Mesothelial cell of epicardium (in vitro differentiated cells): Measurements from ENCODE around the gene MRPL53. TPM values are rescaled to one million over a fixed set of nuclear protein-coding genes. Genes with fewer than 3 reads are reported as not detected.

ENCODE experiments used
- DNase-seq, 2 experiments: peaks; one replicate each; pipeline ENCODE4 v3.0.0; 2021; ENCODE audit warnings: low spot score in 2 of 2; ENCODE audit not compliant: unreplicated experiment in 2 of 2
- H3K27ac Mint-ChIP-seq: 2 replicates; pipeline ENCODE4 v1.8.0; 2021; ENCODE audit warnings: mixed read lengths
- H3K27me3 Mint-ChIP-seq: 2 replicates; pipeline ENCODE4 v1.8.0; 2021; ENCODE audit warnings: low read depth, mixed read lengths
- H3K36me3 Mint-ChIP-seq: 2 replicates; pipeline ENCODE4 v1.8.0; 2021; ENCODE audit warnings: mixed read lengths
- H3K4me1 Mint-ChIP-seq: 2 replicates; pipeline ENCODE4 v1.8.0; 2021; ENCODE audit warnings: mixed read lengths
- H3K4me3 Mint-ChIP-seq: 2 replicates; pipeline ENCODE4 v1.8.0; 2021; ENCODE audit warnings: mild to moderate bottlenecking, moderate library complexity, mixed read lengths
- H3K9me3 Mint-ChIP-seq: 2 replicates; pipeline ENCODE4 v1.8.0; 2021; ENCODE audit warnings: mixed read lengths
- CTCF ChIP-seq: fragments of 200-600 bp; sonication (generic); IDR thresholded peaks from one replicate; pipeline ENCODE4 v1.5.0; 2021; ENCODE audit warnings: antibody characterized with exemption; ENCODE audit not compliant: unreplicated experiment
- total RNA-seq: library from RNA; stranded (reverse); gene quantifications from 3 replicates; pipeline ENCODE4 v1.2.1, GENCODE V29; 2021

MRPL53 gene
- 57.6 to 69.3 TPM (median 62.5 TPM) in 3 replicates for total RNA-seq

DNA sequence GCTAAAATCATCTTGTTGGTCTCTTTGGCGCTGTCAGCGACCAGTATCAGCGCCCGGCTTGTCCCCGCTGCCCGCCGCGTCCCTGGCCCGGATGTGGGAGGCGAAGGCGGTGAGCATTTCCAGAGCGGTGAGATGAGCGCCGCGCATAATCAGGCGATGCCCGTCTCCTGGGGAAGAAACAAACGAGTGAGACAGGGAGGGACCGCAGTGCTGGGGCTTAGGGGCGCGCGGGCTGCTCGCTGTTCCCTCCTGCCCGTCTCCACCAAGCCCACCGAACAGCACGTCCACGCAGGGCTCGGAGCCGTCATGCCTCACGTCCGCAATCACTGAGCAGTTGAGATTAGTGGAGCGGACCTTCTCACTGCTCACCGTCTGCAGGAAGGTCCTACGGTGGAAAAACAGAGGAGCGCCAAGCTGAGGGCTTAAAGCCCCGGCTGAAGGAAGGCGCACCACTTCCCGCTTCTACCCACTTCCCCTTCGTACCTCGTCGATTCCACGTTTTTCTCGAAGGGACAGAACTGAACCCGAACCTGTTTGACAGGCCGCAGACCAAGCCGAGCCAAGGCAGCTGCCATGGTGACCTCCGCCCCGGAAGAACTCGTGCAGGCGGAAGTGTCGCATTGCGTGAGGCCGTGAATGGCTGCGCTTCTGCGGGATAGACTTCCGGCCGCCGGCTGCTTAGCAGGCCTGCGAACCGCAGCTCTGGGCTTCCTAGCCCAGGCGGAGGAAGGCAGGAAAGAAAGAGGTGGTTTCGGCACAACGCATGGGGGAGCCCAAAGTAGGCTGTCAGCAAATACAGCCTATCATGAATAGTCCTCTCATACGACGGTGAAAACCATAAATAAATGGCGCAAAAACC, at the start of gene MRPL53:
Gene MRPL53 (minus strand): TSS at position 595 of the 859 bp plus-strand sequence. CDS start 20 bp downstream, at position 575.
- H3K9me3 Mint-ChIP-seq = no peaks in the 10 kb centered on the region
- no peak for TF ChIP-seq CTCF
- peak; percentile 89 to 94 for DNase-seq
- H3K27ac Mint-ChIP-seq = peak within 1 kb of the TSS; percentile 99
- peaks cover 5% of the 10 kb centered on the region for H3K36me3 Mint-ChIP-seq
- H3K27me3 Mint-ChIP-seq = no peaks in the 10 kb centered on the region
- H3K4me3 Mint-ChIP-seq = peak within 1 kb of the TSS; percentile 94
- H3K4me1 Mint-ChIP-seq = peaks cover 18% of the 10 kb centered on the region

DNA sequence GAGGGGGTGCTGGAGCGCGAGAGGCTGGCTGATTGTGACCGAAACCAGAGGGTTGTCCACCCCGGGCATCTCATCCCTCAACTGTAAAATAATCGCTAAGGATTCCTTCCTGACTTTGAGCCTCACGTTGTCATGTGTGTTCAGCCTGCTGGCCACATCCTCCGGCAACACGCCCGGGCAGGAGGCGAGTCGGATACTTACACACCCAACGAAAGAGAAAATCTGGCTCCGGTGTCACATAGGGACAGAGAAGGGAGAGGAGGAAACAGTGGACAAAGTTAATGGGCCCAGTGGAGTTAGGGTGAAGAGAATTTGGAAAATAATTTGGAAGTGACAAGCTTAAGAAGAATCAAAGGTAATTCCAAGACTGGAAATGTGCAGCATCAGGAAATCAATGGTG, 44.2 kb upstream of the MRPL53 start:
- TF ChIP-seq CTCF = no peak
- Mint-ChIP-seq H3K27ac (no peak overlapping the region), H3K27me3 (peaks cover 92% of the 10 kb centered on the region), H3K9me3 (no peaks in the 10 kb centered on the region), H3K36me3 (no peaks in the 10 kb centered on the region), H3K4me3 (no peak overlapping the region), H3K4me1 (peaks cover 6% of the 10 kb centered on the region)
- DNase-seq = no peak

GRCh38 chr2:74515981-74516633, 43.6 kb upstream of the MRPL53 start:
- H3K27ac Mint-ChIP-seq = no peak overlapping the region
- H3K9me3 Mint-ChIP-seq = no peaks in the 10 kb centered on the region
- H3K27me3 Mint-ChIP-seq = peaks cover 93% of the 10 kb centered on the region
- DNase-seq = peak; percentile 40 to 62
- H3K4me3 Mint-ChIP-seq = peak overlapping the region; percentile 47
- no peak for TF ChIP-seq CTCF
- H3K4me1 Mint-ChIP-seq = peaks cover 6% of the 10 kb centered on the region
- no peaks in the 10 kb centered on the region for H3K36me3 Mint-ChIP-seq

DNA sequence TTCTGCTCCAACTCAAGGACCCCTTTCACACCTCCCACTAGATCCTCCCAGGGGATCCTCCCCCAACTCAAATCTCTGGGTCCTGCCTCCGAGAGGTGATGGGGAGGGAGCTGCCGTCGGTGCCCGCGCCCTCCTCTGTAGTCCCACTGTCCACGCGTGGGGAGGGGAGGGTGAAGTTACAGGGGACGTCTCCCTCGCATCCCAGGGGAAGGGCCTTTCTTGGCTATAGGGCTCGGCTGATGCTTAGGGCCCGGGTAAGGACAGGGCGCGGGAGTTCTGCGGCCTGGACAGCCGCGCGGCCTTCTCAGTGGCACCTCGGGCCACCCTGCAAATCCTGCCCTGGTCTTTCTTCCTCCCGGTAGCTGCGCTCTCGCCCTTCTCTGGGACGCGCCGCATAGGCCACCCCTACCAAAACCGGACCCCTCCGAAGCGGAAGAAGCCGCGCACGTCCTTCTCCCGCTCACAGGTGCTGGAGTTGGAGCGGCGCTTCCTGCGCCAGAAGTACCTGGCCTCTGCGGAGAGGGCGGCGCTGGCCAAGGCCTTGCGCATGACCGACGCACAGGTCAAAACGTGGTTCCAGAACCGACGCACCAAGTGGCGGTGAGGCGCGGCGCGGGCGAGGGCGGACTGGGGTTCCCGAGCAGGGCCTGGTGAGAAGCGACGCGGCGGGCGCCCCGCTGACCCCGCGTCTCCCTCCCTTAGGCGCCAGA, 42.9 kb upstream of the MRPL53 start:
- H3K27me3 Mint-ChIP-seq = peaks cover 92% of the 10 kb centered on the region
- H3K4me1 Mint-ChIP-seq = peaks cover 6% of the 10 kb centered on the region
- H3K4me3 Mint-ChIP-seq = peak overlapping the region; percentile 31
- H3K9me3 Mint-ChIP-seq = no peaks in the 10 kb centered on the region
- H3K36me3 Mint-ChIP-seq = no peaks in the 10 kb centered on the region
- H3K27ac Mint-ChIP-seq = no peak overlapping the region
- DNase-seq = no peak
- TF ChIP-seq CTCF = no peak

DNA sequence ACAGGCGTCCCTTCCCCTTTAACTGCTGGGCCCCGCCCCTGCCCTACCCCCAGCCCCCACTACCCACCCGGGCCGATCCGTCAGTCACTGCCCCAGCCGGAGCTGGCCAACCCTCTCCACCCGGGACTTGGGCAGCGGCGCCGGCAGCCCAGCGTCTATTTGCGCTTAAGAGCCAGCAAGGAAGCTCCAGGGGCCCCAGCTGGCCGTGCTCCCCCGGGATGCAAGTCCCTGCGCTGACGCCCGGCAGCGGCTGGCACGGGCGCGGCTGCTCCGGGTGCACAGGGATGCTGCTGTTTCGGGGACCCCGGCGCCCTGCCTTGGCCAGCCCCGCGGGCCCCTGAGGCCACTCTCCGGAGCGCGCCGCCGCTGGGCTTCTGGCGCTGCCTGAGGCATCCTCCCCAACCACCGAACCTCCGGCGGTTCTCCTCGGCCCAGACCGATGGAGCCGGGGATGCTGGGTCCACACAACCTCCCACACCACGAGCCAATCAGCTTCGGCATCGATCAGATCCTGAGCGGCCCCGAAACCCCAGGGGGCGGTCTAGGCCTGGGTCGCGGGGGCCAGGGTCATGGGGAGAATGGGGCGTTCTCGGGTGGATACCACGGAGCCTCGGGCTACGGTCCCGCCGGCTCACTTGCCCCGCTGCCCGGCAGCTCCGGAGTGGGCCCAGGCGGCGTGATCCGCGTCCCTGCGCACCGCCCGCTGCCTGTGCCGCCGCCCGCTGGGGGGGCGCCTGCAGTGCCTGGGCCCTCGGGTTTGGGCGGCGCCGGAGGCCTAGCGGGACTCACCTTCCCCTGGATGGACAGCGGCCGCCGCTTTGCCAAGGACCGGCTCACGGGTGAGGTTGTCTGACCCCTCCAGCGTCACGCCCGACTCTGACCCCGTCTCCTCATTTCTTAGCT, 42.1 kb upstream of the MRPL53 start, which contains the start of gene TLX2:
Gene TLX2 (plus strand): TSS at position 83 of the 903 bp plus-strand sequence. CDS start 357 bp downstream, at position 440.
- H3K36me3 Mint-ChIP-seq = no peaks in the 10 kb centered on the region

More for the DNA sequence above, 42.1 kb upstream of the MRPL53 start, which contains the start of gene TLX2:
- Mint-ChIP-seq H3K4me3 (peak within 1 kb of the TSS; percentile 28), H3K9me3 (no peaks in the 10 kb centered on the region), H3K4me1 (peaks cover 6% of the 10 kb centered on the region), H3K27me3 (peaks cover 92% of the 10 kb centered on the region), H3K27ac (no peak within 1 kb of the TSS)
- peak; percentile 30 to 42 for DNase-seq
- TF ChIP-seq CTCF = no peak
